Activated T-helper 2 cell treated with anti-CD3 and anti-CD28 coated beads, Interferon-gamma antibody, Interleukin-2, Interleukin-4, amounts not matched to agents 10 μg/mL and 5 μg/mL and 100 μg/mL, durations not matched to agents 14 hours and 24 hours and 36 hours (primary cell): ENCODE results near the gene RTL5. TPM values are rescaled to one million over a fixed set of nuclear protein-coding genes. Genes with fewer than 3 reads are reported as not detected.
"Not testable (repeated sequence)": the region's sequence is repeated elsewhere in the genome, so short reads cannot be mapped to it uniquely, and the experiment has no call there.

Source experiments
- DNase-seq: peaks from one replicate; pipeline ENCODE4 v3.0.0; 2021; ENCODE audit warnings: low spot score
- H3K27ac Mint-ChIP-seq: one replicate; pipeline ENCODE4 v1.8.0; 2021; ENCODE audit warnings: mixed read lengths
- H3K27me3 Mint-ChIP-seq: one replicate; pipeline ENCODE4 v1.8.0; 2021; ENCODE audit warnings: low read depth, mixed read lengths
- H3K36me3 Mint-ChIP-seq: one replicate; pipeline ENCODE4 v1.8.0; 2021; ENCODE audit warnings: low read depth, mixed read lengths
- H3K4me1 Mint-ChIP-seq: one replicate; pipeline ENCODE4 v1.8.0; 2021; ENCODE audit warnings: low read depth, mixed read lengths
- H3K4me3 Mint-ChIP-seq: one replicate; pipeline ENCODE4 v1.8.0; 2021; ENCODE audit warnings: low read depth, mild to moderate bottlenecking, moderate library complexity, mixed read lengths
- H3K9me3 Mint-ChIP-seq: one replicate; pipeline ENCODE4 v1.8.0; 2021; ENCODE audit warnings: mixed read lengths
- intact Hi-C: fragments of 100-400 bp; cut with micrococcal nuclease; formaldehyde crosslinking; loops from one replicate; pipeline ENCODE4 v1.15.1; 2023
- total RNA-seq: library from RNA; stranded (reverse); gene quantifications from 2 replicates; pipeline ENCODE4 v1.2.3, GENCODE V29; 2022

RTL5 gene
- total RNA-seq, result 0.23 and 0.25 TPM in 2 replicates

DNA sequence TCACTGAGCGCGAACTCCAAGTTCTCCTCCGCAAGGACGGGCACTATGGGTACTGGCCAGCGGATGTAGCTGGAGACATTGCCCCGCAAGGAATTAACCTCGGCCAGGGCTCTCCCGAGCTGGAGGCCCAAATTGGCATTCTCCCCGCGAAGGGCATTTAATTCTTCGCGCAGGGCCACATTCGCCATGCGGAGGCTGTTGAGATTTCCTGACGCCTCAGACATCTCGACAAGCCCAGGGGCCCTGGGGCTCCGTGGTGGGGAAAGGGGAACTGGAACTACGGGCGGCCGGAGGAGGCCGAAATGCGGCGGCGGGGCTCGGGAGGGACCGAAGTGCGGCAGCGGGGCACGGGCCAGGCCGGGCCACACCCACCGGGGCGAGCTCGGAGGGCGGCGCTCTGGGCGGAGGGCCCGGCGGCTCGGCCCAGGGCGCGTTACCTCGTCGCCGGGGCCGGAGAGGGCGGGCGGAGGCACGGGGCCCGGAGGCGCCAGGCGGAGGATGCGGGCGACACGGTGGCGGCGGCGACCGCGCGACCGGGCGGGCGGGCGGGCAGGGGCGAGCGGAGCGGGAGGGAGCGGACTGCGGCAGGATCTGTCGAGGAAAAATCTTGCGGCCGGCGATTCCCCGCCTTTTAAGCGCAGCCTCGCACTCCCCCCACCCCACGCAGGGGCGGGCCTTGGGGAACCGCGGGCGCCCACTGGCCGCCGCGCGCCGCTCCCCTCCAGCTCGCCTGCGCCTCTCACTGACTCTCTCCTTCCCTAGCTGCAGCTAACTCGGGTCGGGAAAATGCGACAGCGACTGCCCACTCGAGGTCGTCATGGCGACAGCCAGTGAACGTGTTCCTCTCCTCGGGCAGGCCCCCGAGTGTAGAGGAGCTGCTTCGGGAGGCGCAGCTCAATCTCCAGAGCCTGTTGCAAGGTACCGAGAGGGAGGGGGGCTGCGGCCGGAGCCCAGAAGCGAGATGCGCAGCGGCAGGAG is at the start of gene RTL5:
Gene RTL5 (minus strand): TSS at position 599 of the 978 bp plus-strand sequence.
- Mint-ChIP-seq H3K27ac (no peak within 1 kb of the TSS), H3K4me1 (peaks cover 7% of the 10 kb centered on the region), H3K4me3 (peak within 1 kb of the TSS; percentile 37), H3K36me3 (no peaks in the 10 kb centered on the region), H3K27me3 (peaks cover 52% of the 10 kb centered on the region), H3K9me3 (no peaks in the 10 kb centered on the region)
- intact Hi-C loops, result no loop called here
- no peak for DNase-seq

DNA sequence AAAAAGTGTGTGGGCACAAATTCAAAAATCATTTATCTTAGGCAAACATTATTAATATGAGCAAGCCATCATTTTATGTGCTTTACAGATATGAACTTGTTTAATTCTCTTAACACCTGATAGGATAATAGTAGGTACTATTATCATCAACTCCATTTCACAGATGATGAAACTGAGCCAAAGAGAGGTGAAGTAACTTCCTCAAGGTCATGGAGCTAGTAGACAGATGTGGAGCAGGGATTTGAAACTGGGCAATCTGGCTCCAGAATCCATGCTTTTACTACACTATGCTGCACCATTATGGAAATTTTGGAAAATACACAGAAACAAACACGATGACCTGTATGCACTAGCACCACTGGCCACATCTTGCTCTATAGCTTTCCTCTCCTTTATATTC is 48.8 kb upstream of the RTL5 start:
- no peaks in the 10 kb centered on the region for H3K27me3 Mint-ChIP-seq
- no peak overlapping the region for H3K27ac Mint-ChIP-seq
- no peak for DNase-seq
- peaks cover 2% of the 10 kb centered on the region for H3K4me1 Mint-ChIP-seq
- H3K9me3 Mint-ChIP-seq, result no peaks in the 10 kb centered on the region
- intact Hi-C loops, result loop anchor here (2.0 kb wide), 2 partner anchors 58 to 162 kb away; partner anchors contain the start of gene ERCC6L
- no peak overlapping the region for H3K4me3 Mint-ChIP-seq
- peaks cover 4% of the 10 kb centered on the region for H3K36me3 Mint-ChIP-seq

DNA sequence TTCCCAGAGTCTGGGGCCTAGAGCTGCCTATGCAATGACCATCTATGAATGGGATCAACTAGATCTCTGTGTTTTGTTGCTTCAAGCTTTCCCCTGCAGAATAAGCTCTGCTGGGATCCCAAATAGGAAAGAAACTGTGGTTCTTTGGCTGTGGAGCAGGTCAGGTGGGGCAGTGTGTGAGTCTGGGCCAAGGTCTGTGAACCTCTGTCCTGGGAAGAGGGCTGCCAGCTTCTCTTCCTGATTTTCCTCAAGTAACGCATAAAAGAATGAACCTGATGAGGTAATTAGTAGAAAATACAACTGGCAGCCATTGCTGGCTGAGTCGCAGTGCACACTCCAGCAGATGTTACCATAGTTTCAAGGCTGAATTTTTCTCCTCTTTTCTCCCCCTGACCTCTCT is 45.3 kb upstream of the RTL5 start:
- Mint-ChIP-seq H3K4me1 (peaks cover 2% of the 10 kb centered on the region), H3K9me3 (no peaks in the 10 kb centered on the region), H3K27ac (no peak overlapping the region), H3K36me3 (no peaks in the 10 kb centered on the region), H3K4me3 (no peak overlapping the region), H3K27me3 (no peaks in the 10 kb centered on the region)
- no peak for DNase-seq
- intact Hi-C loops, result no loop called here

DNA sequence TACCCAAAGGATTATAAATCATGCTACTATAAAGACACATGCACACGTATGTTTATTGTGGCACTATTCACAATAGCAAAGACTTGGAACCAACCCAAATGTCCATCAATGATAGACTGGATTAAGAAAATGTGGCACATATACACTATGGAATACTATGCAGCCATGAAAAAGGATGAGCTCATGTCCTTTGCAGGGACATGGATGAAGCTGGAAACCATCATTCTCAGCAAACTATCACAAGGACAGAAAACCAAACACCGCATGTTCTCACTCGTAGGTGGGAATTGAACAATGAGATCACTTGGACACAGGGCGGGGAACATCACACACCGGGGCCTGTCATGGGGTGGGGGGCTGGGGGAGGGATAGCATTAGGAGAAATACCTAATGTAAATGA is 44.6 kb upstream of the RTL5 start:
- intact Hi-C loops, H3K27me3 Mint-ChIP-seq, H3K27ac Mint-ChIP-seq, H3K36me3 Mint-ChIP-seq, H3K9me3 Mint-ChIP-seq, H3K4me3 Mint-ChIP-seq, DNase-seq, H3K4me1 Mint-ChIP-seq: not testable (repeated sequence)

DNA sequence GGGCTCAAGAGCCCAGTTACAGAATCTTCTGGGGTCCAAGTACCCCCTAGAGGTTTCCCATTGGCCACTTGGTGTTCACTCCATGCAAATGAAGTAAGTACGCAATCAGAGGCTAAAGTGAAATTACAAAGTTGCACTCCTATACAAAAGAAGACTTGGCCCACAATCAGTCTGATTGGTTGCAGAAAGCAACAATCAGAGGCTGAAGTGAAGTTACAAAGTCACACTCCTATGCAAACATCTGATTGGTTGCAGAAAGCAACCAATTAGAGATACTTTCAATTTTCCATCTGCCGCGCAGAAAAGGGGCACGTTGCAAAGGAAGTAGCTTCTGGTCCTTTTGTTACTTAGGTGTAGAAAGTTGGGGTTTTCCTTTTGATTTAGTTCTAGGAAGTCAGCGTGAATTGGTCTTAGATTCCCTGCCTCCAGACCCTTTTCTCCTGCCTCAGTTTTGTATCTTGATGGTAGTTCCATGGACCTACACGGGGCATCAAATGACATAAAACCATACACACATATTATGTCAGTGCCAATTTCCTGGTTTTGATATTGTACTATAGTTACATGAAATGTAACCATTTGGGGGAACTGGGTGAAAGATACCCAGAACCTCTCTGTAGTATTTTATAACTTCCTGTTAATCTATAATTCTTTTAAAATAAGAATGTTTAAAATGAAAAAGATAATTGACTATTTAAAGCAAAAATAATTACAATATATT is 37.5 kb upstream of the RTL5 start:
- intact Hi-C loops, result no loop called here
- Mint-ChIP-seq H3K9me3 (no peaks in the 10 kb centered on the region), H3K4me3 (peak overlapping the region; percentile 61), H3K36me3 (no peaks in the 10 kb centered on the region), H3K27me3 (no peaks in the 10 kb centered on the region), H3K4me1 (peaks cover 6% of the 10 kb centered on the region), H3K27ac (peak overlapping the region; percentile 52)
- DNase-seq, result peak; percentile 13

DNA sequence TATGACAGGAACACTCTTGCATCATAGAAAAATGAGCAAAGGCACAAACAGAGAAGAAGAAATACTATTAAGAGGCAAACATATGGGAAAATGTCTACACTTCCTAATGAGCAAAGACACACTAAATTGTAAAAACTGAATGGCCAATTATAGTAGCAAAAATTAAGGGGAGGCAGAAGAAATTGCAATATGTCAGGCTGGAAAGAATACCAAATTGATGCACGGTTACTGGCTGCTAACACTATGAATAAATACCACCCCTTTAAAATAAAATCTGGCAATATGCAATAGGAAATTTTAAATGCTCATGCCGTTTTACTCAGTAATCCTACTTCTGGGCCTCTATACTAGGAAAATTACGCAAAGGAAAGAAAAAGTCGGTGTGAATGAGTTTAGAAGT is 33.8 kb upstream of the RTL5 start:
- intact Hi-C loops, result no loop called here
- DNase-seq, result no peak
- Mint-ChIP-seq H3K4me3 (no peak overlapping the region), H3K9me3 (no peaks in the 10 kb centered on the region), H3K27me3 (no peaks in the 10 kb centered on the region), H3K36me3 (no peaks in the 10 kb centered on the region), H3K27ac (no peak overlapping the region), H3K4me1 (peaks cover 6% of the 10 kb centered on the region)

DNA sequence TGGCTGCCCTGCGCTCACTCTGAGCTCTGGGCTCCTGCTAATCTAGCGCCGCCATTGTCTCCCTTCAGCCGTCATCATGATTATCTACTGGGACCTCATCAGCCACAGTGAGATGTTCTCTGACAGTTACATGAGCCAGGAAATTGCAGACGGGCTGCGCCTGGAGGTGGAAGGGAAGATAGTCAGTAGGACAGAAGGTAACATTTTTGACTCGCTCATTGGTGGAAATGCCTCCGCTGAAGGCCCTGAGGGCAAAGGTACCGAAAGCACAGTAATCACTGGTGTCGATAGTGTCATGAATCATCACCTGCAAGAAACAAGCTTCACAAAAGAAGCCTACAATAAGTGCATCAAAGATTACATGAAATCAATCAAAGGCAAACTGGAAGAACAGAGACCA is 28.1 kb upstream of the RTL5 start:
- peaks cover 6% of the 10 kb centered on the region for H3K27me3 Mint-ChIP-seq
- H3K4me3 Mint-ChIP-seq, result no peak overlapping the region
- no peaks in the 10 kb centered on the region for H3K4me1 Mint-ChIP-seq
- intact Hi-C loops, result no loop called here
- no peaks in the 10 kb centered on the region for H3K9me3 Mint-ChIP-seq
- H3K36me3 Mint-ChIP-seq, result no peaks in the 10 kb centered on the region
- no peak overlapping the region for H3K27ac Mint-ChIP-seq
- DNase-seq, result no peak

DNA sequence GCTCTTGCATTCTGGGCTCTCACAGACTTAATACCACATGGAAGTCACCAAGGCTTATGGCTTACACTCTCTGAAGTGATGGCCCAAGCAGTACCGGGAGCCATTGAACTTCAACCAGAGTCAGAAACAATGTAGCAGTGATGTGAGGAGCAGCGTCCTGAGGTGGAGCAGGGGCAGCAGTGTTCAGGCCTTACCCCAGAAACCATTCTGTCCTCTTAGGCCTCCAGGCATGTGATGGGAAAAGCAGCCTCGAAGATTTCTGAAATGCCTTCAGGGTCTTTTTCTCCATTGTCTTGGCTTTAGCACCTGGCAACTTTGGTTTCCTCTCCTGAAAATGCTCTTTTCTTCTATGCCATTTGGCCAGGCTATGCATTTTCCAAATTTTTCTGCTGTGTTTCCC is 27.1 kb upstream of the RTL5 start:
- H3K9me3 Mint-ChIP-seq, result no peaks in the 10 kb centered on the region

DNA sequence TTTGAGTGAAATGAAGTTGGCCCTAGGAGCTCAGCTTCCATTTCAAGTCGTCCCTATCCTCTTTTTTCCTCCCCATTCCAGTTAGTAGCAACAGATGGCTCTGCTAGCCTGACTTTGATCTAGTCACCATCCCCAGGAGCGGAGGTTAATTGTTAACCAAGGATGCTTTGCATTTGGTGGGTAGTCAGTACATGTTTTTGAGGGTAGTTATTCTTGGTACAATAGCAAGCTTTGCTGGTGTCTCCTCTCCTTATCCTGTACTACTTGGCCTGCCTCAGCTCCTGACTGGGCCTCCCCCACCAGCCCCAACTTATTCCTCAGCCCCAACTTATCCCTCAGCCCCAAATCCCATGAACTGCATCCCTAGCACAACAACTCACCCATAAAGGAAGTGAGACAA is 14.8 kb upstream of the RTL5 start:
- H3K27ac Mint-ChIP-seq, result no peak overlapping the region
- H3K4me3 Mint-ChIP-seq, result no peak overlapping the region
- H3K27me3 Mint-ChIP-seq, result peaks cover 40% of the 10 kb centered on the region
- no peak for DNase-seq
- intact Hi-C loops, result no loop called here
- no peaks in the 10 kb centered on the region for H3K9me3 Mint-ChIP-seq
- H3K36me3 Mint-ChIP-seq, result no peaks in the 10 kb centered on the region
- peaks cover 16% of the 10 kb centered on the region for H3K4me1 Mint-ChIP-seq

More for the DNA sequence above, 27.1 kb upstream of the RTL5 start:
- Mint-ChIP-seq H3K36me3 (no peaks in the 10 kb centered on the region), H3K27ac (no peak overlapping the region), H3K4me3 (no peak overlapping the region), H3K27me3 (peaks cover 6% of the 10 kb centered on the region), H3K4me1 (no peaks in the 10 kb centered on the region)
- intact Hi-C loops, result no loop called here
- no peak for DNase-seq

DNA sequence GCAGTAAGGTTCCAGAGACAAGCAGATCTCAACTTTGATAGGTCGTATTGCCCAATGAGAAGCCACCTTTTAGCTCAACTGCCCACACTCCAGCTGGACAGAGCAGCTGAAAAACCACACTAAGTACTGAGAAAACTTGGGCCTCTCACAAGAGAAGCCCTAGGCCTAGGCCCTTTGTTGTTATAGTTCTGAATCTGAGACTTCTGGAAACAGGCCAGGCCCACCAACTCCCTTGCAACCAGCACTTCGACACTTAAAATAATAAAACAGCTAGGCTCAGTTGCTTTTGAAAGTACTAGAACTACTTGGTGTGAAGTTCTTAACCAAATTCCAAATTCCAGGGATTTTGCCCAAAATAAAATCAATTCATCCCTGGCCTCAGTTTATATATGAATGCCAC is 13.5 kb upstream of the RTL5 start:
- peaks cover 46% of the 10 kb centered on the region for H3K27me3 Mint-ChIP-seq
- DNase-seq, result no peak
- intact Hi-C loops, result no loop called here

DNA sequence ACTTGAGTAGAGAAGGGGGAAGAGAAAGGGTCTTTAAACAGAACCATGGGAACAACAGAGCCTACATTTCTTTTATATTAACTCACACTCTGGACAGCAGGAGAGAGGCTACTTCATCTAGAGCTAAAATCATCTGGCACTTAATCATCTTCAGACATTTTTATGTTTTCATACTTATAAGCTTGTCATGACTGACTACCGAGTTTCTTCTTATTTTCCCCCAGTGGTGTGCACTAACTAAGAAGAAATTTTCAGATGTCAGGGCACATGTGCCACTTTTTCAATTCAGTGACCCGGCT is 11.8 kb upstream of the RTL5 start:
- H3K9me3 Mint-ChIP-seq, result no peaks in the 10 kb centered on the region
- intact Hi-C loops, result no loop called here
- no peak overlapping the region for H3K27ac Mint-ChIP-seq
- H3K36me3 Mint-ChIP-seq, result no peaks in the 10 kb centered on the region
- peaks cover 20% of the 10 kb centered on the region for H3K4me1 Mint-ChIP-seq
- DNase-seq, result no peak
- H3K4me3 Mint-ChIP-seq, result no peak overlapping the region
- peaks cover 53% of the 10 kb centered on the region for H3K27me3 Mint-ChIP-seq

More for the DNA sequence above, 13.5 kb upstream of the RTL5 start:
- Mint-ChIP-seq H3K27ac (no peak overlapping the region), H3K4me1 (peaks cover 20% of the 10 kb centered on the region), H3K9me3 (no peaks in the 10 kb centered on the region), H3K36me3 (no peaks in the 10 kb centered on the region), H3K4me3 (no peak overlapping the region)

DNA sequence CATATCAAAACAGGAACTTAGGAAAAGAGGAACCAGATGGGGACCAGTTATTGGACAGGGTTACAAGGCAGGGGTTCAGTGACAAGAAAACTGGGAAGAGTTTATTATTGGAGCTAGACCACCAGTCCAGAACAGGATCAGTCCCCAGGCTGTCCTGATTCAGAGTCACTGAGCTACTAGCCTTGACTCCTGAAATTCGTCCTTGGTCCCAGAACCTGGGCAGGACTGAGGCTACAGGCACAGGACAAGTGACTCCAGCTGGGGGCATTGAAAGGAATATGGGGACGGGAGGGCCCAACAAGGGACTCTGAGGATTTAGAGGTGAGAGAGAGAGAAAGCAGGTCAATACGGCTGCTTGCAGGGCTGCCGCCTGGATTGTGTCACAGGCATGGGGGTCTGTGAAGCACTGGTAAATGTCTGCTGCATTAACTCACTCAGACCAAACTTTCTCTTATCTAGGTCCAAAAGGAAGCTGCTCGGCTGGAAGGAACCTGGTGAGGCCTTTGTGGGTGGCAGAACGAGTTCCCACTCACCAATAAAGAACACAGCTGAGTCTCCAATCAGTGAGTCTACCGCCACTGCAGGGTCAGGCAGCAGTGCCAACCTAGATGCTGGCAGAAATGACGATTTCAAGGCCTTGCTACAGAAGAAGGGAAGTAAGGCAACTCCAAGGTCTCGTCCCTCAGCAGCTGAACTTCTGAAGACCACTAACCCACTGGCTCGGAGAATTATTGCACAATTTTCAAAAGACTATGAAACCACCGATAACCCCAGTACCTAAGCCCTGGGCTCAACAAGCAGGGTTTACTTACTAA is 11.3 kb upstream of the RTL5 start:
- Mint-ChIP-seq H3K36me3 (no peaks in the 10 kb centered on the region), H3K27ac (no peak overlapping the region), H3K27me3 (peaks cover 51% of the 10 kb centered on the region), H3K4me3 (no peak overlapping the region), H3K9me3 (no peaks in the 10 kb centered on the region), H3K4me1 (peaks cover 20% of the 10 kb centered on the region)
- intact Hi-C loops, result no loop called here
- DNase-seq, result no peak
